Tibial nerve (tissue), 4 donors: ENCODE data around the gene MIER1.

Source experiments
- CTCF ChIP-seq, 5 experiments: fragments of 200-600 bp in 3 of 5; fragments of 450-650 bp in 2 of 5; sonication (generic) in 3 of 5; IDR thresholded peaks; one replicate each; pipeline ENCODE4 v1.5.1; 2016 to 2019; ENCODE audit warnings: antibody characterized with exemption in 5 of 5, mild to moderate bottlenecking in 3 of 5, moderate library complexity in 2 of 5
- EP300 ChIP-seq, 2 donors: sonication (generic); formaldehyde crosslinking; IDR thresholded peaks; one replicate each; pipeline ENCODE4 v1.6.1; 2017; ENCODE audit warnings: antibody characterized with exemption in 2 of 2, mild to moderate bottlenecking in 1 of 2
- POLR2A ChIP-seq, 2 donors: fragments of 450-650 bp; IDR thresholded peaks; one replicate each; pipeline ENCODE4 v1.6.1; 2017; ENCODE audit warnings: antibody characterized with exemption in 2 of 2, mild to moderate bottlenecking in 2 of 2, moderate library complexity in 2 of 2

GRCh38 chr1:66993076-66993475 is 68.3 kb downstream of the MIER1 start:
- no peak for TF ChIP-seq CTCF (IDR thresholded peaks at IDR 0.05)
- TF ChIP-seq EP300 (IDR thresholded peaks at IDR 0.05): no peak
- TF ChIP-seq POLR2A (IDR thresholded peaks at IDR 0.05): no peak
